GM19043 (cell line): ENCODE measurements around the gene FAM180B.
"Not testable (repeated sequence)": the region's sequence is repeated elsewhere in the genome, so short reads cannot be mapped to it uniquely, and the experiment has no call there.

Experiments used
- ATAC-seq: cut with Tn5 transposase; IDR thresholded peaks from one replicate; pipeline ENCODE4 v1.9.1; 2021; ENCODE audit warnings: low read depth; ENCODE audit not compliant: unreplicated experiment

Gene FAM180B, protein sequence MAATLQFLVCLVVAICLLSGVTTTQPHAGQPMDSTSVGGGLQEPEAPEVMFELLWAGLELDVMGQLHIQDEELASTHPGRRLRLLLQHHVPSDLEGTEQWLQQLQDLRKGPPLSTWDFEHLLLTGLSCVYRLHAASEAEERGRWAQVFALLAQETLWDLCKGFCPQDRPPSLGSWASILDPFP

DNA sequence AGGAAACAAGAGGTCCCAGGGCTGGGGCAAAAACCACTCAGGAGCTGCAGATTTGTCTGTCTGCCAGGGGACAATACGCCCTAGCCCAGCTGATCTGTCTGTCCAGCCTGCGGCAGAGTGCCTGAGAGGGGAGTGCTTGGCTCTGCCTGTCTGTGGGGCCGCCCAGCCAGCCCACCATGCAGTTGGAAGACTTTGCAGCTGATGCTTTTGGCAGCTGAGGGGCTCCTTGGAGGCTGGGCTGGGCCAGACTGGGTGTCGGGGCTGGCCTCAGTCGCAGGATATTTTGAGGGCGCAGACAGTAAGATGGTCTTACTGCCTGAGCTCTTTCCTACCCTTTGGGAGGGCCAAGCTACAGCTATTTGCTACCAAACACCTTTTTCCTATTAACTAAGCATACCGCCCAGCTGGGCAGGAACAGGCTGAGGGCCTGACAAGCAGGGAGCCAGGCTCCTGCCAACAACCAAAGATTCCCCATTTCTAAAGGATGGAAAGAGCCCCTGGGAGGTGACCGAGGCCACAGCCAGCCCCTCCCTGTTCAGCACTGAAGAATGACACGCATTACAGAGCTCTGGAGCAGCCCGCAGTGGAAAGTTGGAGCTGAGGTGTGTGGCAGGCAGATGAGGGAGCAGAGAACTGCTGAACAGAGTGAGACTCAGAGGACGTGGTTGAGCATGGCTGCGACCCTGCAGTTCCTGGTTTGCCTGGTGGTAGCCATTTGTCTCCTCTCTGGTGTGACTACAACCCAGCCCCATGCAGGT lies at the start of gene FAM180B:
TSS of gene FAM180B (plus strand) at position 581 of the 758 bp plus-strand sequence. CDS start at position 672, 91 bp downstream.
- ATAC-seq: no peak

- ATAC-seq: no peak
Measured at GRCh38 chr11:47536915-47537314, 49.6 kb upstream of the FAM180B start.

DNA sequence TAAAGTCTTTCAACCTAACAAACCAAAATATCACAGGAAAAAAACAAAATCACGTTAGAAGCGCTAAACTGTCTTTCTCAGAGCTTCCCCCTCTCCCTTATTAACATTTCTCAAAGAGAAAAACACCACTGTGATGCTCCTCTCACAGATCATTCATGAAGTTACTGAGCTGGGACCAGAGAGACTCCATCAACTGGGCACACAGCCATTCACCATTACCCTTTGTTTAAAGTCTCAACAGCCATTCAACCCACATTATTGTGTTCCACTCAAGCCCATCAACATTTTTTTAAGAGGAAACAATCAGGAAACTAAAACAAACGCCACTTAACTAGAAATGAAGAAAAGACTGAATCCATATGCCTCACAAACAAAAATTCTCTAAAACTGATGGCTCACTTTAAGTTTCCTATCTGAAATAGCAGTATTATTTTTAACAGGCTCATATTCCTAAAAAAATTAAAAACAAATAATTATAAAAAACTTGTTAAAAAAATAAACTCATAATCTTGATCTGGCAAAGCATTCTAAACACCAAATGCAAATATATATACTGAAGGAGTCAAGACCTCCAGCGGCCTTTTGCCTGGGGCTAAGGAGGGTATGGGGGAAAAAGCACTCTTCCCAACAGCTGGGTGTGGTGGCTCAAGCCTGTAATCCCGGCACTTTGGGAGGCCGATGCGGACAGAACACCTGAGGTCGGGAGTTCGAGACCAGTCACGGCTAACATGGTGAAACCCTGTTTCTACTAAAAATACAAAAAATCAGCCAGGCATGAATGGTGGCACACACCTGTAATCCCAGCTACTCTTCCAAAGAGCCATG lies 47.5 kb upstream of the FAM180B start:
- no peak for ATAC-seq

- no peak for ATAC-seq
Measured at GRCh38 chr11:47539681-47540039, 46.8 kb upstream of the FAM180B start.

DNA sequence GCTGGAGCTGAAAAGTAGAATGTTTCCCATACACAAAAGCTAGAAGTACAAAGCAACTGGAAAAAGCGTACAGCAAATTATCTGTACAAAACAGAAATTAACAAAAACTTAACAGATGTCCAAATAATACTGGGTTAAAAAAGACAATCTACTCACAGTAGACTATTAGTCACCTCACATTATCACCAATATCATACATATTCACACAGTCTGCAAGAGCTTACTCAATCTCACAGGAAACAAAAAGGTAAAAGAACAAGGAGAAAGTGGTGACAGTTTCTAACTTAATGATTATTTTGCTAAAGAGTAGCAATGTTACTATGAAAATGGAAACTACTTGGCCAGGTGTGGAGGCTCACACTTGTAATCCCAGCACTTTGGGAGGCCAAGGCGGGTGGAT lies 45.4 kb upstream of the FAM180B start:
- ATAC-seq: no peak

DNA sequence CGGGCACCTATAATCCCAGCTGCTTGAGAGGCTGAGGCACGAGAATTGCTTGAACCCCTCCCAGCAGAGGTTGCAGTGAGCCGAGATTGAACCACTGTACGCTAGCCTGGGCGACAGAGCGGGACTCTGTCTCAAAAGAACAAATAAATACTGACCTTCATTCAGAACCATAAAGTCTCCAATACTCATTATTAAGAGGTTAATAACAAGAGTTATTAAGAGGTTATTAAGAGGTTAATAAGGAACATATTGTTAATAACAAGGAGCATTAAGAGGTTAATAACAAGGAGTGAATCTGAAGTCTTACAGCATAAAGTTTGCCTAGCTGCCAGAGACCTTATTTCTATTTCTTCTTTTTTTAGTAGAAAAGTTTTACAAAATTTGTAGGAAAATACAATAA lies 41.2 kb upstream of the FAM180B start:
- ATAC-seq: no peak

GRCh38 chr11:47546274-47546673 lies 40.2 kb upstream of the FAM180B start:
- ATAC-seq: not testable (repeated sequence)

- no peak for ATAC-seq
Measured at GRCh38 chr11:47550288-47551047, 36.0 kb upstream of the FAM180B start.

DNA sequence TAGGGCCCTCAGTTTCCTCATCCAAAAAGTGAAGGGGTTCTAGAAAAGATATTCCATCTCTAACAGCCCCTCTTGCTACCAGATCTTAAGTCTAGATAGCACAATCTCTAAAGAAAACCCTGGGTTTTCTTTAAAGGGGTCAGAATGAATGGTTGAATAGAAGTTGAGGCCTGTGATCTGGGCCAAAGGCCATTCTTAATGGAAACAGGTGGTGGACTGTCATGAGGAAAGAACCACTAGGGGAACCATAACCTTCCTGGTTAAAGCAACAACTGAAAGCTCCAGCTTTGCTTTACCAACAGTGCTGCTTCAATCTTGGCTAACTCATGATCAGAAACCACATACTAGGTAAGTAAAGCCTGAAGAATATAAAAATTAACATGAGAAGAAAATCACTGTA lies 35.4 kb upstream of the FAM180B start:
- no peak for ATAC-seq

DNA sequence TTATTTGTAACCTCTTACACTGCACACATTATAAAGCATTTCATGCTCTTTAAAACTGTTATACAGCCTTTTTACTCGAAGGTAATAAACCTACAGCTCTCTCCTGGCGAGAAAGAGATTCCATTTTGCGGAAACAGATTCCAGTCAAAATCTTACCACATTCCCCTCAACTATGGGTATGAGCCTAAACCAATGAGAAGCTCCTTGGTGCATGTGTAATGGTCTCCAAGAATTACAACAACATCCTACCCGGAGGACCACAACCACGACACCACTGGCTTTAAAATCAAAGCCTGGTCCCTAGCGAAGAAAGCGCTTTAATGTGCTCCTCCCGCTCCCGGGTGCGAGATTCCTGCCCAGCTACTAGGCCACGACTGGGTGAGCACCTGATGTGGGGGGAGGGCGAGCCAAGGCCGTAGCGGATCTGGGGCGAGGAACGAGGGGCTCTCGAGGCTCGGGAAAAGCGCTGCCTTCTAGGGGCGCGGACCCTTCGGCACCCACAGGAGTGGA lies 34.4 kb upstream of the FAM180B start:
- ATAC-seq: no peak

- peak; percentile 86 for ATAC-seq
Measured at GRCh38 chr11:47552566-47553405, 33.7 kb upstream of the FAM180B start, which contains the start of gene CELF1. Gene CELF1 (minus strand): TSS chr11:47553132. CDS start chr11:47499523, 53,609 bp downstream.

DNA sequence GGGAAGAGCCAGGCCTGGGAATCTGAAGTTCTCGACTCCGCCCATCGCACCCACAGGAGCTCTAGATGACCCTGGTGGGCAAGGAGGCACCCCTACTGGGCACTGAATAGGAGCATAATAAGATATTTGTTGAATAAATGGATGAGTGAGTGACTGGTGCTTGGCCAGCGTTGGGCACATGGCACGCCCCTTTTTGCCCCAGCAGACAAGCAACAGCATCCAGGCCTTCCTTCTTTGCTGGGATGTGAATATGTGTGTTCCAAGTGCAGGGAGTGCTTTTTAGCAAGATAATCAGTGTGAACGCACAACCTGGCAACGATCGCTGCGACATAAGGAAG lies 33.1 kb upstream of the FAM180B start:
- peak; percentile 22 for ATAC-seq

DNA sequence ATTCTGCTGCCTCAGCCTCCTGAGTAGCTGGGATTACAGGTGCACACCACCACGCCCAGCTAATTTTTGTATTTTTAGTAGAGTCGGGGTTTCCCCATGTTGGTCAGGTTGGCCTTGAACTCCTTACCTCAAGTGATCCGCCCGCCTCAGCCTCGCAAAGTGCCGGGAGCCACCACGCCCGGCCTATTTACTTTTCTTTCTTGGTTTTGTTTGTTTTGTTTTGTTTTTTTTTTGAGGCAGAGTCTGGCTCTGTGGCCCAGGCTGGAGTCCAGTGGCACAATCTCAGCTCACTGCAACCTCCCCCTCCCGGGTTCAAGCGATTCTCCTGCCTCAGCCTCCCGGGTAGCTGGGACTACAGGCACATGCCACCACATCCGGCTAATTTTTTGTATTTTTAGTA lies 29.5 kb upstream of the FAM180B start:
- ATAC-seq: not testable (repeated sequence)

DNA sequence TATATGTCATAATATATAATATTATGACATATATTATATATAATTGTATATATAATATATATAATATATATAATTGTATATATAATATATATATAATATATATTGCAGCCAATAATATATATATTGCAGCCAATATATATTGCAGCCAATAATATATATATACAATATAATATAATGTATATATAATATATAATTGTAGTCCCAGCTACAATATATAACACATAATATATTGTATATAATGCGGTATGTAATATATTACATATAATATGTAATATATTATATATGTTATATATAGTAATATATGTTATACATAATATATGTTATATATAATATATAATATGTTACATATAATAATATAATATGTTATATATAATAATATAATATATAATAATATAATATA lies 27.8 kb upstream of the FAM180B start:
- ATAC-seq: no peak

DNA sequence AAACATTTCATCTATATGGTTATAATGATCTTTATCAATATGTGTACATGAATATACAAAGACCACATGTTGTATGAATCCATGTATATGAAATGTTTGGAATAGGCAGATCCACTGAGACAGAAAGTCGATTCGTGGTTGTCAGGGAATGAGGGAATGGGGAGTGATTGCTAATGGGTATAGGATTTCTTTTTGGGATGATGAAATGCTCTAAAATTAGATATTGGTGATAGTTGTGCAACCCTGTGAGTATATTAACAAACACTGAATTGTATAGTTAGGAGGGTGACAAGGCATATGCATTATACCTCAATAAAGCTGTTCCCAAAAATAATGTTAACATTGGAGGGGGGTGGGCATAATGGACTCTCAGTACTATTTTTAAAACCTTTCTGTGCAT lies 26.1 kb upstream of the FAM180B start:
- ATAC-seq: no peak

GRCh38 chr11:47562393-47562792 lies 24.1 kb upstream of the FAM180B start:
- ATAC-seq: not testable (repeated sequence)

GRCh38 chr11:47564366-47564765 lies 22.1 kb upstream of the FAM180B start:
- ATAC-seq: not testable (repeated sequence)

- peak; percentile 4 for ATAC-seq
Measured at GRCh38 chr11:47564933-47565339, 21.5 kb upstream of the FAM180B start.

DNA sequence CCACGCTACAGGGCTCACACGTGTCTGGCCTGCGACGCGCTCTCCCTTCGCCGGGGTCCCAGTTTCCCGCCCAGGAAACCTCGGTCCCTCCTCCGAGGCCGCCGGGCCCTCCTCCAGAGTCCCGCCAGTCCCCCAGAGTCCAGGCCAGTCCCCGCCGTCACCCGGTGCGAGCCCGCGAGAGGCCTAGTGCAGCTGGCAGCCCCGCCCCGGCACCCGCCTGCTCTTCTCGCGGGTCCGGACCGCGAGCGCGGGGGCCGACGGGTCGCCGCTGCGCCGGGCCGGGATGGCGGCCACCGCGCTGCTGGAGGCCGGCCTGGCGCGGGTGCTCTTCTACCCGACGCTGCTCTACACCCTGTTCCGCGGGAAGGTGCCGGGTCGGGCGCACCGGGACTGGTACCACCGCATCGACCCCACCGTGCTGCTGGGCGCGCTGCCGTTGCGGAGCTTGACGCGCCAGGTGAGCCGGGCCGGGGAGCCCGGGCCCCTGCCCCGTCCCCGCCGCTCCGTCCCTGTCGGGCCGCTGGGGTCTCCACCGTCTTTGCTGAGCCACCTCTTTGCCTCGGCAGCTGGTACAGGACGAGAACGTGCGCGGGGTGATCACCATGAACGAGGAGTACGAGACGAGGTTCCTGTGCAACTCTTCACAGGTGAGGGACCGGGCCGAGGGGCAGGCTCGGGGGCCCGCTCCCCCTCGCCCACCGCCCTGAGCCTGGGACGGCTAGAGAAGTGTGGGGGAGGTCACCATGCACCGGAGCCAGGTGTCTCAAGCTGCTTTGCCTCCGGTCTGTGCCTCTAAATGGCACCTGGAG lies 20.9 kb upstream of the FAM180B start, which contains the start of gene PTPMT1:
TSS of gene PTPMT1 (plus strand) at position 260 of the 809 bp plus-strand sequence. CDS start at position 284, 24 bp downstream.
- ATAC-seq: peak; percentile 84
